ENCODE measurements around the gene SYNGR3. TPM values are rescaled to one million over a fixed set of nuclear protein-coding genes. Genes with fewer than 3 reads are reported as not detected.
"Not testable (repeated sequence)": the region's sequence is repeated elsewhere in the genome, so short reads cannot be mapped to it uniquely, and the experiment has no call there.

The SYNGR3 gene
- total RNA-seq, 1 experiment from 2014 or later, result 4.3 TPM

DNA sequence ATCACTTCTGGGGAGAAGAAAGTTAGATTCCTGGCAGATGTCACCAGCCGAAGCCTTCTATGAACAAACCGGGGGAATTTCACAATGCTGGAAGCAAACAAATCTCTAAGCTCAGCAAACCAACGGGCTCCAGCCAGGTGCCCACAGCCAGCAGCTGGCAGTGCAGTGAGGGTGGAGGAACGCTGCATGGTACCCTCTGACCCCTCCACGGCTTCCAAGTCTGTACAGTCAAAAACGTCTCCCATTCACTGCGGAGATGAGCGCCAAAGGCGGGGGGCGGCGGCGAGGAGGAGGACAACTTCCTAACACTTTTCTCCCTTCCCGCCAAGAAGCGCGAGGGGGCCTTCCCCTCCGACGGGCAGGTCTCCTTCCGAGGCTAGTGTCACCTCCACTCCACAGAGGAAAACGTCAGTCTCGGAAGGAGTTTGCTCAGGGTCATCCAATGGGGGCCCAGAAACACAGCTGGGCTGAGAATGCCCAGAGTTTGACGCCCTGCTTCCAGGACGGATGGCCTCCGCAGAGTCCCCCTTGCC is 18.9 kb downstream of the SYNGR3 start:
- H3K79me2 ChIP-seq (ENCODE audit: low read depth), result peaks cover 67% of the 10 kb centered on the region
- ChIA-PET POLR2A (ENCODE audit: unreplicated experiment) (interaction anchor here (0.6 to 1.4 kb wide), 3 partner anchors 15 to 147 kb away, joined by 3 to 16 read pairs (median 5); partner anchors contain the start of gene TRAF7), CTCF (interaction anchor here (0.5 to 1.0 kb wide), 2 partner anchors 132 to 147 kb away, joined by 3 to 4 read pairs; partner anchors contain the start of gene TRAF7)
- no peaks in the 10 kb centered on the region for H3K36me3 ChIP-seq (ENCODE audit: low read depth)
- TSS peak; percentile 73 for BruUV-seq (replicated peaks)
- peaks cover 42% of the 10 kb centered on the region for H4K20me1 ChIP-seq (ENCODE audit: insufficient read depth)
- intact Hi-C loops (cut with micrococcal nuclease; ENCODE audit: unreplicated experiment), result loop anchor here (2.0 to 10.0 kb wide), 2 partner anchors 24 to 246 kb away; partner anchors contain the start of genes ECI1 and GFER
- TF ChIP-seq, protein P1, sequence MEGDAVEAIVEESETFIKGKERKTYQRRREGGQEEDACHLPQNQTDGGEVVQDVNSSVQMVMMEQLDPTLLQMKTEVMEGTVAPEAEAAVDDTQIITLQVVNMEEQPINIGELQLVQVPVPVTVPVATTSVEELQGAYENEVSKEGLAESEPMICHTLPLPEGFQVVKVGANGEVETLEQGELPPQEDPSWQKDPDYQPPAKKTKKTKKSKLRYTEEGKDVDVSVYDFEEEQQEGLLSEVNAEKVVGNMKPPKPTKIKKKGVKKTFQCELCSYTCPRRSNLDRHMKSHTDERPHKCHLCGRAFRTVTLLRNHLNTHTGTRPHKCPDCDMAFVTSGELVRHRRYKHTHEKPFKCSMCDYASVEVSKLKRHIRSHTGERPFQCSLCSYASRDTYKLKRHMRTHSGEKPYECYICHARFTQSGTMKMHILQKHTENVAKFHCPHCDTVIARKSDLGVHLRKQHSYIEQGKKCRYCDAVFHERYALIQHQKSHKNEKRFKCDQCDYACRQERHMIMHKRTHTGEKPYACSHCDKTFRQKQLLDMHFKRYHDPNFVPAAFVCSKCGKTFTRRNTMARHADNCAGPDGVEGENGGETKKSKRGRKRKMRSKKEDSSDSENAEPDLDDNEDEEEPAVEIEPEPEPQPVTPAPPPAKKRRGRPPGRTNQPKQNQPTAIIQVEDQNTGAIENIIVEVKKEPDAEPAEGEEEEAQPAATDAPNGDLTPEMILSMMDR (conservative IDR thresholded peaks at IDR 0.05), result no peak
- no peak for TF ChIP-seq EZH2 (IDR thresholded peaks at IDR 0.05; ENCODE audit: low read depth)
- no peaks in the 10 kb centered on the region for H3K9me2 ChIP-seq (ENCODE audit: insufficient read depth)
- peaks cover 17% of the 10 kb centered on the region; the same call in 1 of the 2 replicates for H3F3A ChIP-seq (ENCODE audit: insufficient read depth, low read depth)
- H3K27ac ChIP-seq, result peak overlapping the region; percentile 13
- H3K4me1 ChIP-seq (replicated peaks; ENCODE audit: insufficient read depth), result peaks cover 19% of the 10 kb centered on the region
- peak overlapping the region; percentile 95 for H3K4me2 ChIP-seq
- no peak overlapping the region for H2AFZ ChIP-seq
- peak overlapping the region; percentile 88 for H3K4me3 ChIP-seq
- H3K27me3 ChIP-seq (ENCODE audit: insufficient read depth, low read depth), result no peaks in the 10 kb centered on the region
- peak in 1 of 2 experiments; percentile 62 for DNase-seq
- H3K9me3 ChIP-seq (ENCODE audit: insufficient read depth, low read depth), result no peaks in the 10 kb centered on the region

DNA sequence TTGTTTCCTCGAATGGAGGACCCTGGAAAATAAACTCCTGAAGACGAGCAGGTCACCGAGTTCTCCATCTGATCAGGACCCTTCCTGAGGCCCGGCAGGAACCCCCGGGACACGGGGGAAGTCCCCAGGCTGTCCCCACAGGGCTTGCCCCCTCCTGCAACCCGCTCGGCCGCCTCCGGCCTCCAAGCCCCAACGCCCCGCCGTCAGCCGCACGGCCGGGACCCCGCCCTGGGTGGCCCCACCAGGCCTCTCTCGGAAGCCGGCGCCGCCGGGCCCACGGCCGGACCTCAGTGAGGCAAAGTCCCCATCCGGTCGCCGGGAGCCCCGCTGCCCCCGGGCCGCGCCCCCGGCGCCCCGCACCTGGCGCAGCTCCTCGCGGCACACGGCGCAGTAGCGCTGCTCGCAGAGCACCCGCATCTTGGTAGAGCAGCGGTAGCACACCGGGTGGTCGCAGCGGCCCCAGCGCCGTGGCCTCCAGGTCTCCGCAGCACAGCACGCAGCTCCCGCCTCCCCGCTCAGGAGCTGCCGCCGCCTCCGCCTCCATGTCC is 19.5 kb downstream of the SYNGR3 start:
- POLR2A ChIA-PET (ENCODE audit: unreplicated experiment), result interaction anchor here (0.9 to 1.4 kb wide), 2 partner anchors 16 to 146 kb away, joined by 5 to 16 read pairs; partner anchors contain the start of gene TRAF7
- peak overlapping the region; percentile 71; the same call in 1 of the 2 replicates for H2AFZ ChIP-seq

DNA sequence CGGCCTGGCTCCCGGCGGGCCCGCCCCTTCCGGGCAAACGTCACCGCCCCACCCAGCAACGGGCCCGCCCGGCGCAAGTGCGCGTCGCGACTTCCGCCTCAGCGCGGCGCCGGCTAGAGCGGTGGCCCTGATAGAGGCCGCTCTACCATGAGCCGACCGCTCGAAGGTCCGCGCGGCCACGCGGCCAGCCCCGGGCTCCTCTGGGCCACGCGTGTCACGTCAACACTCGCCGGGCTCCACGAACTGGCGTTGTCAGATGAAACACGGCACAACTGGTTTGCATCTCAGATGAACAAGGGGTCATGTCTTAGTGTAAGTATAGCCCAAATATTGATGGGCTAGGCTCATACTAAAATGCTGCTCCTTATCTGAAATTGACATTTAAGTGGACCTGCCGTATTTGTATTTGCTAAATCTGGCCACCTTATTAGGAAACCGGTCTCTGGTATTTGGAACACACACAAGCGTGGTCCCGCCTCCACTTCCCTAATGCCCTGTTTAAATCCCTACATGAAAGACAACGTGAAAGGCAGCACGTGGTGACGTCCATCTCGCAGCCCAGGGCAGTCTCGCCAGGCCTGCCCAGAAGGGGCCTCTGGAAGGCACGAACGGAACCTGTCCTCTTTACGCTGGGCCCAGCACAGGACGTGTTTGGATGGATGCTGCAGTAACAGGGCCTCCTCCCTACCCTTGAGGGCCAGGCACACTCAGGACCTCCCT is 20.2 kb downstream of the SYNGR3 start, which contains the start of gene ZNF598:
Gene ZNF598 (minus strand): TSS at position 31 of the 720 bp plus-strand sequence.
- H3K4me1 ChIP-seq (replicated peaks; ENCODE audit: insufficient read depth), result peaks cover 27% of the 10 kb centered on the region
- H3K27me3 ChIP-seq (ENCODE audit: insufficient read depth, low read depth), result no peaks in the 10 kb centered on the region
- H3K9me2 ChIP-seq (ENCODE audit: insufficient read depth), result no peaks in the 10 kb centered on the region
- H4K20me1 ChIP-seq (ENCODE audit: insufficient read depth), result peaks cover 31% of the 10 kb centered on the region
- DNase-seq, result peak; percentile 52 to 82
- no peak for TF ChIP-seq EZH2 (IDR thresholded peaks at IDR 0.05; ENCODE audit: low read depth)
- TF ChIP-seq, protein P1 (conservative IDR thresholded peaks at IDR 0.05), result no peak
- CTCF ChIA-PET, result no interaction called here
- no peaks in the 10 kb centered on the region for H3K9me3 ChIP-seq (ENCODE audit: insufficient read depth, low read depth)
- peak within 1 kb of the TSS; percentile 97 for H3K4me2 ChIP-seq
- peaks cover 54% of the 10 kb centered on the region for H3K79me2 ChIP-seq (ENCODE audit: low read depth)
- intact Hi-C loops (cut with micrococcal nuclease; ENCODE audit: unreplicated experiment), result loop anchor here (2.0 to 10.0 kb wide), 2 partner anchors 25 to 245 kb away; partner anchors contain the start of genes ECI1 and GFER
- H3K36me3 ChIP-seq (ENCODE audit: low read depth), result no peaks in the 10 kb centered on the region
- BruUV-seq (replicated peaks), result TSS peak; percentile 94
- POLR2A ChIA-PET (ENCODE audit: unreplicated experiment), result no interaction called here
- peak within 1 kb of the TSS; percentile 86 for H3K27ac ChIP-seq
- H2AFZ ChIP-seq, result peak within 1 kb of the TSS; percentile 92
- H3K4me3 ChIP-seq, result peak within 1 kb of the TSS; percentile 88
- peaks cover 22% of the 10 kb centered on the region for H3F3A ChIP-seq (ENCODE audit: insufficient read depth, low read depth)

More for the DNA sequence above, 19.5 kb downstream of the SYNGR3 start:
- H3K4me1 ChIP-seq (replicated peaks; ENCODE audit: insufficient read depth), result peaks cover 20% of the 10 kb centered on the region
- no peaks in the 10 kb centered on the region for H3K27me3 ChIP-seq (ENCODE audit: insufficient read depth, low read depth)
- TF ChIP-seq EZH2 (IDR thresholded peaks at IDR 0.05; ENCODE audit: low read depth), result no peak
- TF ChIP-seq, protein P1 (conservative IDR thresholded peaks at IDR 0.05), result no peak
- intact Hi-C loops (cut with micrococcal nuclease; ENCODE audit: unreplicated experiment), result loop anchor here (2.0 to 10.0 kb wide), 2 partner anchors 24 to 246 kb away; partner anchors contain the start of genes ECI1 and GFER
- no peaks in the 10 kb centered on the region for H3K36me3 ChIP-seq (ENCODE audit: low read depth)
- H3K4me2 ChIP-seq, result peak overlapping the region; percentile 95
- no TSS peak for BruUV-seq (replicated peaks)
- CTCF ChIA-PET, result no interaction called here
- peaks cover 37% of the 10 kb centered on the region for H4K20me1 ChIP-seq (ENCODE audit: insufficient read depth)
- no peak for DNase-seq
- H3F3A ChIP-seq (ENCODE audit: insufficient read depth, low read depth), result peaks cover 17% of the 10 kb centered on the region; the same call in 1 of the 2 replicates
- H3K79me2 ChIP-seq (ENCODE audit: low read depth), result peaks cover 62% of the 10 kb centered on the region
- peak overlapping the region; percentile 88 for H3K4me3 ChIP-seq
- no peaks in the 10 kb centered on the region for H3K9me2 ChIP-seq (ENCODE audit: insufficient read depth)
- peak overlapping the region; percentile 13; the same call in 1 of the 2 replicates for H3K27ac ChIP-seq
- no peaks in the 10 kb centered on the region for H3K9me3 ChIP-seq (ENCODE audit: insufficient read depth, low read depth)

DNA sequence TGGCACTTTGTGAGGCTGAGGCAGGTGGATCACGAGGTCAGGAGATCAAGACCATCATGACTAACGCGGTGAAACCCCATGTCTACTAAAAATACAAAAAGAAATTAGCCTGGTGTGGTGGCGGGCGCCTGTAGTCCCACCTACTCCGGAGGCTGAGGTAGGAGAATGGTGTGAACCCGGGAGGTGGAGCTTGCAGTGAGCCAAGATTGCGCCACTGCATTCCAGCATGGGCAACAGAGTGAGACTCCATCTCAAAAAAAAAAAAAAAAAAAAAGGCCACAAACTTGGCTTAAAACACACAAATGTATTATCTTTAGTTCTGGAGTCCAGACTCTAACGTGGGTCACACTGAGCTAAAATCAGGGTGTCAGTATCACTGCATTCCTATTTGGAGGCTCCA is 22.0 kb downstream of the SYNGR3 start:
- H3K27ac ChIP-seq; H3K9me2 ChIP-seq (ENCODE audit: insufficient read depth); H3K9me3 ChIP-seq (ENCODE audit: insufficient read depth, low read depth); H3K27me3 ChIP-seq (ENCODE audit: insufficient read depth, low read depth); DNase-seq; H3K36me3 ChIP-seq (ENCODE audit: low read depth); BruUV-seq (replicated peaks); POLR2A ChIA-PET (ENCODE audit: unreplicated experiment); H3K4me2 ChIP-seq; intact Hi-C loops (cut with micrococcal nuclease; ENCODE audit: unreplicated experiment); H2AFZ ChIP-seq; H3K4me3 ChIP-seq: not testable (repeated sequence)
- Histone ChIP-seq H4K20me1 (ENCODE audit: insufficient read depth) (peaks cover 17% of the 10 kb centered on the region), H3K4me1 (replicated peaks; ENCODE audit: insufficient read depth) (peaks cover 39% of the 10 kb centered on the region), H3K79me2 (ENCODE audit: low read depth) (peaks cover 38% of the 10 kb centered on the region), H3F3A (ENCODE audit: insufficient read depth, low read depth) (peaks cover 33% of the 10 kb centered on the region)
- CTCF ChIA-PET, result interaction anchor here (0.7 to 0.8 kb wide), 2 partner anchors 11 to 27 kb away, joined by 4 to 18 read pairs; no protein-coding TSS in a partner anchor

Measured in PC-9 (cell line).